A549 treated with AZD9567 at 1 μM for 4 hours (cell line): Measurements from ENCODE around the gene GLRX. TPM values are rescaled to one million over a fixed set of nuclear protein-coding genes. Genes with fewer than 3 reads are reported as not detected.

Experiments used
- total RNA-seq: library from RNA; stranded (reverse); fragments of 200-300 nt; extraction: Qiagen RNA extraction; gene quantifications from 5 replicates; pipeline ENCODE4 v1.2.3, GENCODE V29; 2022; ENCODE audit not compliant: insufficient read depth

GLRX gene
- total RNA-seq = 59.4 to 78.4 TPM (median 67.6 TPM) in 5 replicates

GRCh38 chr5:95822542-95823181 lies at the start of gene GLRX:
Gene GLRX, minus strand, starts transcription at chr5:95822726. Its CDS starts 64 bp downstream, at chr5:95822662.

Other genes with a start within 250 kb of the GLRX start
- gene GPR150, start 202.6 kb downstream of the GLRX start, total RNA-seq = 0.10 to 0.97 TPM (median 0.20 TPM) in 5 replicates
- 1.6 to 2.5 TPM (median 2.0 TPM) in 5 replicates for gene RFESD, start 175.9 kb downstream of the GLRX start, total RNA-seq
- gene SPATA9, start 139.7 kb downstream of the GLRX start, total RNA-seq = 0.16 to 0.17 TPM in 2 of 5 replicates, not detected in the others
- gene RHOBTB3, start 91.4 kb downstream of the GLRX start, total RNA-seq = 6.6 to 10.0 TPM (median 9.6 TPM) in 5 replicates
- 22.6 to 31.7 TPM (median 28.2 TPM) in 5 replicates for gene ELL2, start 139.1 kb upstream of the GLRX start, total RNA-seq